GM12892 (cell line): ENCODE results near the gene B3GAT2.

Source experiments
- POLR2A ChIP-seq: IDR thresholded peaks from 2 replicates; pipeline ENCODE4 v1.6.1; 2011; ENCODE audit warnings: low read depth, low read length, control low read depth
- TAF1 ChIP-seq: IDR thresholded peaks from 2 replicates; pipeline ENCODE4 v1.6.1; 2011; ENCODE audit warnings: low read depth, mild to moderate bottlenecking, control low read depth, low read length, borderline replicate concordance

DNA sequence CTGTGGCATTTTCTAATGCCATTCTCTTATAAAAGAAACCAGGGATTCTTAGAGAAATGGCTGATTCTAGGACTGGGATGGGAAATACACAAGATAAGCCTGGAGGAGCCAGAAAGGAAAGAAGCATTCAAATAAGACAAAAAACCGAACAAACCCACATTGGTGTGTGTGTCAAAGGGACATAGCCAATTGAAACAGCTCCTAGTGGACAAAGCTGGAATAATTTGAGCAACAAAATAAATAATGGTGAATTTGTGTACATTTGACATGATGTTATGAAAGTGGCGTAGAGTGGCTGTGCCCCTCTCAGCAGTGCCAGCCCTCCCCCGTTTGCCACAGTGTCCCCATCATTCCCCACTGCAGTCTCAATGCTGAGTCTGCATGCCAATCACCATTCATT is 55.5 kb downstream of the B3GAT2 start:
- TF ChIP-seq TAF1, result no peak
- no peak for TF ChIP-seq POLR2A
